ENCODE results near the gene FARP1. TPM values are rescaled to one million over a fixed set of nuclear protein-coding genes. Genes with fewer than 3 reads are reported as not detected.

The FARP1 gene
- total and polyA plus RNA-seq, 2 of the 13 experiments (the other 11 are each of a cell fraction or from before 2014, with no cell fraction given) = 70.6 to 126 TPM

GRCh38 chr13:98273067-98273823 lies 130.4 kb downstream of the FARP1 start (continued):
- no peak for TF ChIP-seq GABPA (IDR thresholded peaks at IDR 0.05; ENCODE audit: low read depth, low read length)
- TF ChIP-seq GABPA (CRISPR knock-in tag; IDR thresholded peaks at IDR 0.05; ENCODE audit: low read depth) = no peak
- TF ChIP-seq KDM4B (CRISPR knock-in tag; IDR thresholded peaks at IDR 0.05) = no peak
- no peak for TF ChIP-seq XBP1 (CRISPR knock-in tag; IDR thresholded peaks at IDR 0.05)
- no peak for TF ChIP-seq CENPT (CRISPR knock-in tag; IDR thresholded peaks at IDR 0.05; ENCODE audit: low read depth)
- TF ChIP-seq, protein P1, sequence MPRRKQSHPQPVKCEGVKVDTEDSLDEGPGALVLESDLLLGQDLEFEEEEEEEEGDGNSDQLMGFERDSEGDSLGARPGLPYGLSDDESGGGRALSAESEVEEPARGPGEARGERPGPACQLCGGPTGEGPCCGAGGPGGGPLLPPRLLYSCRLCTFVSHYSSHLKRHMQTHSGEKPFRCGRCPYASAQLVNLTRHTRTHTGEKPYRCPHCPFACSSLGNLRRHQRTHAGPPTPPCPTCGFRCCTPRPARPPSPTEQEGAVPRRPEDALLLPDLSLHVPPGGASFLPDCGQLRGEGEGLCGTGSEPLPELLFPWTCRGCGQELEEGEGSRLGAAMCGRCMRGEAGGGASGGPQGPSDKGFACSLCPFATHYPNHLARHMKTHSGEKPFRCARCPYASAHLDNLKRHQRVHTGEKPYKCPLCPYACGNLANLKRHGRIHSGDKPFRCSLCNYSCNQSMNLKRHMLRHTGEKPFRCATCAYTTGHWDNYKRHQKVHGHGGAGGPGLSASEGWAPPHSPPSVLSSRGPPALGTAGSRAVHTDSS (CRISPR knock-in tag; conservative IDR thresholded peaks at IDR 0.05) = no peak
- TF ChIP-seq POLR2G (IDR thresholded peaks at IDR 0.05; ENCODE audit: low read depth, low read length) = peak; percentile 35
- TF ChIP-seq YEATS2 (CRISPR knock-in tag; IDR thresholded peaks at IDR 0.05; ENCODE audit: borderline replicate concordance) = no peak
- no peak for TF ChIP-seq ZNF441 (CRISPR knock-in tag; IDR thresholded peaks at IDR 0.05; ENCODE audit: borderline replicate concordance)
- TF ChIP-seq ISL2 (CRISPR knock-in tag; IDR thresholded peaks at IDR 0.05) = peak; percentile 75
- no peak for TF ChIP-seq PRDM10 (CRISPR knock-in tag; IDR thresholded peaks at IDR 0.05; ENCODE audit: low read depth)
- no peak for TF ChIP-seq ZBTB21 (CRISPR knock-in tag; IDR thresholded peaks at IDR 0.05)
- no peak for TF ChIP-seq RFX5 (IDR thresholded peaks at IDR 0.05; ENCODE audit: low read depth, low read length)
- TF ChIP-seq ZBTB1 (CRISPR knock-in tag; IDR thresholded peaks at IDR 0.05; ENCODE audit: borderline replicate concordance) = no peak
- no peak for TF ChIP-seq NR0B2 (CRISPR knock-in tag; IDR thresholded peaks at IDR 0.05)
- TF ChIP-seq TBX3 (IDR thresholded peaks at IDR 0.05; ENCODE audit: borderline replicate concordance) = no peak
- TF ChIP-seq TEAD3 (CRISPR knock-in tag; optimal IDR thresholded peaks at IDR 0.05; ENCODE audit: borderline replicate concordance) = peak; percentile 36
- TF ChIP-seq HOXA9 (CRISPR knock-in tag; IDR thresholded peaks at IDR 0.05; ENCODE audit: borderline replicate concordance) = no peak
- TF ChIP-seq NKX3-1 (CRISPR knock-in tag; IDR thresholded peaks at IDR 0.05) = no peak
- no peak for TF ChIP-seq TEF (CRISPR knock-in tag; IDR thresholded peaks at IDR 0.05)
- TF ChIP-seq, protein P2, sequence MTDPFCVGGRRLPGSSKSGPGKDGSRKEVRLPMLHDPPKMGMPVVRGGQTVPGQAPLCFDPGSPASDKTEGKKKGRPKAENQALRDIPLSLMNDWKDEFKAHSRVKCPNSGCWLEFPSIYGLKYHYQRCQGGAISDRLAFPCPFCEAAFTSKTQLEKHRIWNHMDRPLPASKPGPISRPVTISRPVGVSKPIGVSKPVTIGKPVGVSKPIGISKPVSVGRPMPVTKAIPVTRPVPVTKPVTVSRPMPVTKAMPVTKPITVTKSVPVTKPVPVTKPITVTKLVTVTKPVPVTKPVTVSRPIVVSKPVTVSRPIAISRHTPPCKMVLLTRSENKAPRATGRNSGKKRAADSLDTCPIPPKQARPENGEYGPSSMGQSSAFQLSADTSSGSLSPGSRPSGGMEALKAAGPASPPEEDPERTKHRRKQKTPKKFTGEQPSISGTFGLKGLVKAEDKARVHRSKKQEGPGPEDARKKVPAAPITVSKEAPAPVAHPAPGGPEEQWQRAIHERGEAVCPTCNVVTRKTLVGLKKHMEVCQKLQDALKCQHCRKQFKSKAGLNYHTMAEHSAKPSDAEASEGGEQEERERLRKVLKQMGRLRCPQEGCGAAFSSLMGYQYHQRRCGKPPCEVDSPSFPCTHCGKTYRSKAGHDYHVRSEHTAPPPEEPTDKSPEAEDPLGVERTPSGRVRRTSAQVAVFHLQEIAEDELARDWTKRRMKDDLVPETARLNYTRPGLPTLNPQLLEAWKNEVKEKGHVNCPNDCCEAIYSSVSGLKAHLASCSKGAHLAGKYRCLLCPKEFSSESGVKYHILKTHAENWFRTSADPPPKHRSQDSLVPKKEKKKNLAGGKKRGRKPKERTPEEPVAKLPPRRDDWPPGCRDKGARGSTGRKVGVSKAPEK (CRISPR knock-in tag; IDR thresholded peaks at IDR 0.05; ENCODE audit: borderline replicate concordance) = no peak
- TF ChIP-seq MXI1 (IDR thresholded peaks at IDR 0.05; ENCODE audit: borderline replicate concordance, low read depth, low read length) = no peak

Measured in HepG2 (cell line).